Thoracic aorta (tissue), 2 donors: Measurements from ENCODE around the gene GGA3. TPM values are rescaled to one million over a fixed set of nuclear protein-coding genes. Genes with fewer than 3 reads are reported as not detected.

Source experiments
- ATAC-seq: fragments of 150-250 bp; one replicate; pipeline ENCODE4 v1.8.0; 2017; ENCODE audit warnings: low read depth; ENCODE audit not compliant: insufficient number of reproducible peaks, low FRiP score
- DNase-seq: peaks from one replicate; pipeline ENCODE4 v3.0.0-alpha.2; 2020; ENCODE audit warnings: low spot score
- H3K27ac ChIP-seq, 2 donors: fragments of 200-600 bp; sonication (generic); 1 replicate in 1 of 2; 2 replicates in 1 of 2; pipeline ENCODE4 v1.5.1; 2016; ENCODE audit warnings: mild to moderate bottlenecking in 2 of 2, moderate library complexity in 2 of 2
- H3K27me3 ChIP-seq: fragments of 200-600 bp; sonication (generic); replicated peaks from 2 replicates; pipeline ENCODE4 v1.6.0; 2016; ENCODE audit warnings: mild to moderate bottlenecking; ENCODE audit not compliant: insufficient read depth
- H3K36me3 ChIP-seq: fragments of 200-600 bp; sonication (generic); one replicate; pipeline ENCODE4 v1.5.1; 2016
- H3K4me1 ChIP-seq, 2 donors: fragments of 200-600 bp; sonication (generic); 1 replicate in 1 of 2; 2 replicates in 1 of 2; pipeline versions ENCODE4 v1.5.1 to v1.6.0; 2016; ENCODE audit warnings: low read depth in 2 of 2, mild to moderate bottlenecking in 1 of 2; ENCODE audit not compliant: control insufficient read depth in 1 of 2
- H3K4me3 ChIP-seq: fragments of 200-600 bp; sonication (generic); 2 replicates; pipeline ENCODE4 v1.5.1; 2016; ENCODE audit warnings: mild to moderate bottlenecking
- H3K9me3 ChIP-seq: fragments of 200-600 bp; sonication (generic); 2 replicates; pipeline ENCODE4 v1.5.1; 2016
- total RNA-seq, 2 donors: library from RNA; depleted of rRNA; stranded (reverse); fragments of >200 nt; gene quantifications; one replicate each; pipeline versions ENCODE4 v1.1.0 to v1.2.3, GENCODE V29; 2016
- TF ChIP-seq, protein P1 (sequence below): fragments of 200-600 bp; sonication (generic); IDR thresholded peaks from one replicate; pipeline ENCODE4 v1.5.1; 2019; ENCODE audit warnings: antibody characterized with exemption

Gene GGA3
- total RNA-seq, 2 donors from 2014 or later, result 33.3 to 41.9 TPM

DNA sequence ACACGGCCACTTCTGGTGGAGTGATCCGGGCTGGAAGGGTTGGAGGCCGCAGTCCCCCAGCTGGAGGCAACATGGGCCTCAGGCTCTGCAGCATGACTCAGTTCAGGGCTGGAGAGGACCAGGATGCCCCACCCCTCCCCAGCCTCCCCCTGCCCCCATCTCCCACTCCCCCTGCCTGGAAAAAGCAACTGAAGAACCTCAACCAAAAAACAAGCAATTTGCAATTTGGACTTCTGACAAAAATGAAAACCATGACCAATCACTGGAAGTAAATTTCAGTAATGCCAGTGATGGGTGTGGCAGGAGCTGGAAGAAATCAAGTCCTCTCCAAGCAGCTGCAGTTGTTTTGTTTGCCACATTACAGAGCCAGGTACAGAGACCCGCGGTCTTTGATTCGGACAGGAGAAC lies 16.3 kb upstream of the GGA3 start:
- Histone ChIP-seq H3K27me3 (no peaks in the 10 kb centered on the region), H3K4me3 (no peak overlapping the region), H3K9me3 (no peaks in the 10 kb centered on the region), H3K4me1 (peaks cover under 1 to 5% of the 10 kb centered on the region in 2 donors), H3K27ac (no peak overlapping the region), H3K36me3 (peaks cover 5% of the 10 kb centered on the region)
- TF ChIP-seq, protein P1, sequence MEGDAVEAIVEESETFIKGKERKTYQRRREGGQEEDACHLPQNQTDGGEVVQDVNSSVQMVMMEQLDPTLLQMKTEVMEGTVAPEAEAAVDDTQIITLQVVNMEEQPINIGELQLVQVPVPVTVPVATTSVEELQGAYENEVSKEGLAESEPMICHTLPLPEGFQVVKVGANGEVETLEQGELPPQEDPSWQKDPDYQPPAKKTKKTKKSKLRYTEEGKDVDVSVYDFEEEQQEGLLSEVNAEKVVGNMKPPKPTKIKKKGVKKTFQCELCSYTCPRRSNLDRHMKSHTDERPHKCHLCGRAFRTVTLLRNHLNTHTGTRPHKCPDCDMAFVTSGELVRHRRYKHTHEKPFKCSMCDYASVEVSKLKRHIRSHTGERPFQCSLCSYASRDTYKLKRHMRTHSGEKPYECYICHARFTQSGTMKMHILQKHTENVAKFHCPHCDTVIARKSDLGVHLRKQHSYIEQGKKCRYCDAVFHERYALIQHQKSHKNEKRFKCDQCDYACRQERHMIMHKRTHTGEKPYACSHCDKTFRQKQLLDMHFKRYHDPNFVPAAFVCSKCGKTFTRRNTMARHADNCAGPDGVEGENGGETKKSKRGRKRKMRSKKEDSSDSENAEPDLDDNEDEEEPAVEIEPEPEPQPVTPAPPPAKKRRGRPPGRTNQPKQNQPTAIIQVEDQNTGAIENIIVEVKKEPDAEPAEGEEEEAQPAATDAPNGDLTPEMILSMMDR, result no peak
- ATAC-seq, result no peak
- no peak for DNase-seq

DNA sequence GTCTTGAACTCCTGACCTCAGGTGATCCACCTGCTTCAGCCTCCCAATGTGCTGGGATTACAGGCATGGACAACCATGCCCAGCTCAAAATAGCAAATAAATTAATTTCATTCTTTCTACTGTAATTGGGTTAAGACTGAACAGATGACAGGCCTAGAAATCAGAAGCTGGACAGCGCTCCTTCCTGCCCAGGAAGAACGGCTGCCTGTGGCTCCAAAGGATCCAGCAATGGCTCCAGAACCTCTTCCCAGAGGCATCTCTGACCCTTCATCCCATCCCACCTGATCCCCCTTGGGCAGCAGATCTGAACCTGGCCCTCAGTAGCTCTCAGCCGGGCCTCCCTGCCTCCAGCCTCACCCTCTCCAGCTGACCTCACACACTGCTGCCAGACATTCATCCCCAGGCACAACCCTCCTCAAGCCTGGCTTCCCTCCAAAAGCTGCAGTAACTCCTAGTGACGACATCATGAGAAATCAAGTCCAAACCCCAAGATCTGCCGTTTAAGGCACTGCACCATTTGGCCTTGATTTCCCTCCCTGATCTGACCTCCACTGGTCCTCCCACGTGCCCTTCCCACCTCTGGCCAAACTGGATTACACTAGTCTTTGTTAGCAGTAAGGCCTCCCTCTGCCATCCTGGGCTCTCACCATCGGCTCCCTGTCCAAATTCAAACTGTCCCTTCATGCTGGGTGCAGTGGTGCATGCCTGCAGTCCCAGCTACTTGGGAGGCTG lies 12.7 kb upstream of the GGA3 start:
- Histone ChIP-seq H3K9me3 (no peaks in the 10 kb centered on the region), H3K4me1 (peaks cover 12 to 21% of the 10 kb centered on the region in 2 donors), H3K36me3 (peaks cover 5% of the 10 kb centered on the region), H3K4me3 (no peak overlapping the region), H3K27me3 (no peaks in the 10 kb centered on the region), H3K27ac (no peak overlapping the region)
- ATAC-seq (no peak), DNase-seq (no peak)
- TF ChIP-seq, protein P1, result no peak

DNA sequence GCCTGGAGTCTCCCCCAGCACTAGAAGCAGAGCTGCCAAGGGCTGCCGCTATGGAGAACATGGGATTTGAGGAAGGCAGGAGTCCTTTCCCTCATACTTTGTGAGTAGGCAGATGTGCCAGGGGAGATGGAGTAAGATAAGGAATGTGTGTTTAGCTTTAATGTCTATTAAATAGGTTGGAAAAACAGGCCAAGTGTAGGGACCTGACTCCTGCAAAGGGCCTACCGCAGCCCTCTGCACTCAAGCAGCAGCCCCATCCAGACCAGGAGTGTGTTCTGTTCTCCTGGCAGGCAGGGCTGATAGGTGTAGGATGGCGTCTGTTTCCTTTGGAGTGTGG lies 11.4 kb upstream of the GGA3 start:
- ATAC-seq (no peak), DNase-seq (no peak)
- Histone ChIP-seq H3K27ac (peak overlapping the region in 1 of 2 donors; percentile 25), H3K36me3 (peaks cover 5% of the 10 kb centered on the region), H3K4me1 (peaks cover 12 to 25% of the 10 kb centered on the region in 2 donors), H3K4me3 (no peak overlapping the region), H3K9me3 (no peaks in the 10 kb centered on the region), H3K27me3 (no peaks in the 10 kb centered on the region)
- TF ChIP-seq, protein P1, result no peak

DNA sequence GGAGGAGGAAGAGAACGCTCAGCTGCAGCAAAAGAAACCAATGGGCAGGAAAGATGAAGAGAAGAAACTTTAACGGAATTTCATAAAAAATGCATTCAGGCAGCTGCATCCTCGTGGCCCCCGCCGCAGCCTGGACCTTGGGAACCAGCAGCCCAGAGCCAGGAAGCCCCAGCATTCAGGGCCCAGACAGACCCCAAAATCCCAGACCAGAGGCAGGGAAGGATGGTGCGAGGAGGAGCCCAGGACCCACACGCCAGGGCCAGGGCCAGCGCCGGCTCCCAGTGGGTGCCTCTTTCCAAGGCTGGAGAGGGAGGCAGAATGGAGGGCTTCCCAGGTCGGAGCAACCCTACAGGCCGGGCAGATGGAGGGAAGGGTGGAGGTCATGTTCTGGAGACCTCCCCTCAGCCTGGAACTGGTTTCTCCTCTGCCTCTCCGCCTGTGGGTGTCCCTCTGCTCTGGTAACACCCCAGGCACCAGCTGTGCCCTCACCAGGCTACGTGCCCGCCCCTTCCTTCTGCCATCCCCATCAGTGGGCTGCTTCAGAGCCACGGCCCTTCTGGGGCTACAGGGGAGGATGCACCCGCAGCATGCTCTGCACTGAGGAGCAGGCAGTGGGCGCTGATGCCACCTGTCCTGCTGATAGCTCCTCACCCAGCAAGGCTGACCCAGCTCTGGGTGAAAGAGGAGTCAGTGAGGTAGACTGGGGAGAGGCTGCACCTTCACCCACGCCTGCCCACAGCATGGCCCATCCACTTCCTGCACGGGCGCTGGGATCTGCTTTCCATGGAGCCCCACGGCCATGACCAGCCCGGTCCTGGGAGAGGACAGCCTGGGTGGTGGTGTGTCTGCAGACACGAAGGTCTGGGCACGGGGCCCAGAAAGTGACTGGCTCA lies 10.8 kb upstream of the GGA3 start:
- Histone ChIP-seq H3K36me3 (peaks cover 1% of the 10 kb centered on the region), H3K9me3 (no peaks in the 10 kb centered on the region), H3K27ac (peak overlapping the region; percentile 71 to 87), H3K4me1 (peaks cover 12 to 25% of the 10 kb centered on the region in 2 donors), H3K4me3 (peak overlapping the region; percentile 97), H3K27me3 (no peaks in the 10 kb centered on the region)
- ATAC-seq, result no peak
- DNase-seq, result no peak
- TF ChIP-seq, protein P1, result no peak

DNA sequence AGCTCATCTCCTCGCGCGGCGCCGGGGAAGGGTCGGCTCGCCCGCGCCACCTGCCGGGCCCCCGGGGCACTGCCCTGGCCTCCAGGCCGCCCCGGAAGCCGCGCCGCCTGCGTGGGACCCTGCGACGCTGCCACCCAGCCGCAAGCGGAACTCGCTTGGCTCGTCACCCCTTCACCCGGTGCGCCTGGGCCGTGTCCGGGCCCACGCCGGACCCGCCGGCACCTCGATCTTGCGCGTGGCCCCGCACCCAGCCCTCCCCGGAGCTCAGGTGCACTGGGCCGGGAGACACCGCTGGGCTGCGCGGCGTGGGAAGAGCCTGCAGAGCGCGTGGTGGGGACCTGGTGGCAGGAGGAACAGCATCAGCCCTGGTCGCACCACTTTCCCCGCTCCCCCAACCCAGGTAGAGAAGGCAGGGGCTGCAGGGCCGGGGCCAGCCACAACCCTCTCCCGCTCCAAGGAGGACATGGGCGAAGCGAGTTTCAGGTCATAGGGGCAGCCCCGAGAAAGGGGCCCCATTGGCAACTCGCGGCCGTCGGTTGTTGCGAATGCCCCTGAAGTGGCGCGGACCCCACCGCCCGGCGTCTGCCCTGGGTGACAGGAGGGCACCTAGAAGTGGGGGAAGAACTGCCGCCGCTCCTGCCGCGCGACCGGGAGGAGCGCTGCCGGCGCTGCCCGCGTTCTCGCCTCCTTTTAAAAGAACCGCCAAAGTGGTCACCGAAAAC lies 10.0 kb upstream of the GGA3 start:
- Histone ChIP-seq H3K36me3 (peaks cover 7% of the 10 kb centered on the region), H3K4me3 (peak overlapping the region; percentile 97), H3K4me1 (peaks cover 12 to 25% of the 10 kb centered on the region in 2 donors), H3K9me3 (no peaks in the 10 kb centered on the region), H3K27ac (peak overlapping the region; percentile 71 to 87), H3K27me3 (no peaks in the 10 kb centered on the region)
- DNase-seq (no peak), ATAC-seq (peak; percentile 64)
- TF ChIP-seq, protein P1, result peak; percentile 75
